Caco-2 (cell line): ENCODE data around the gene NRP1. TPM values are rescaled to one million over a fixed set of nuclear protein-coding genes. Genes with fewer than 3 reads are reported as not detected.

Experiments used
- BruUV-seq: library from RNA; stranded (reverse); fragments of 400-500 nt; replicated peaks from 2 replicates; lab custom pipeline; 2021; lab: Mats Ljungman, UMichigan
- CTCF ChIA-PET: fragments of 300-600 bp; sonication (Branson Sonifier 250); formaldehyde crosslinking; loops from one replicate; lab custom pipeline; 2022; ENCODE audit warnings: antibody characterized with exemption; lab: Charles Lee
- POLR2A ChIA-PET: fragments of 300-600 bp; sonication (Branson Sonifier 250); formaldehyde crosslinking; loops from one replicate; lab custom pipeline; 2022; ENCODE audit warnings: antibody characterized with exemption; lab: Charles Lee
- DNase-seq, 2 experiments: peaks; one replicate each; pipeline versions ENCODE4 v3.0.0 to v3.0.0-alpha.2; 2020 to 2022
- H3K27me3 ChIP-seq: replicated peaks from 2 replicates; pipeline ENCODE4 v1.6.0; 2011; ENCODE audit warnings: low read length; ENCODE audit not compliant: control insufficient read depth, insufficient read depth
- H3K36me3 ChIP-seq: 2 replicates; pipeline ENCODE4 v1.5.1; 2011; ENCODE audit warnings: low read length; ENCODE audit not compliant: control insufficient read depth, insufficient read depth
- H3K4me1 ChIP-seq: fragments of 250-450 bp; sonication (Bioruptor Pico); 2 replicates; pipeline ENCODE4 v1.5.1; 2020; ENCODE audit warnings: mild to moderate bottlenecking
- H3K4me3 ChIP-seq: 2 replicates; pipeline ENCODE4 v1.5.1; 2011; ENCODE audit warnings: low read depth, mild to moderate bottlenecking, control low read depth, low read length
- H3K9me3 ChIP-seq: fragments of 250-450 bp; sonication (Bioruptor Pico); 2 replicates; pipeline ENCODE4 v1.5.1; 2020; ENCODE audit warnings: mild to moderate bottlenecking, moderate library complexity
- H3K27ac Mint-ChIP-seq: one replicate; pipeline ENCODE4 v1.8.0; 2022; ENCODE audit warnings: mixed read lengths; ENCODE audit not compliant: unreplicated experiment
- H3K27me3 Mint-ChIP-seq: one replicate; pipeline ENCODE4 v1.8.0; 2022; ENCODE audit warnings: mixed read lengths; ENCODE audit not compliant: insufficient read depth, unreplicated experiment
- H3K36me3 Mint-ChIP-seq: one replicate; pipeline ENCODE4 v1.8.0; 2022; ENCODE audit warnings: mild to moderate bottlenecking, mixed read lengths; ENCODE audit not compliant: insufficient read depth, unreplicated experiment
- H3K4me1 Mint-ChIP-seq: one replicate; pipeline ENCODE4 v1.8.0; 2022; ENCODE audit warnings: low read depth, mixed read lengths; ENCODE audit not compliant: unreplicated experiment
- H3K4me3 Mint-ChIP-seq: one replicate; pipeline ENCODE4 v1.8.0; 2022; ENCODE audit warnings: mild to moderate bottlenecking, moderate library complexity, mixed read lengths; ENCODE audit not compliant: unreplicated experiment
- H3K9me3 Mint-ChIP-seq: one replicate; pipeline ENCODE4 v1.8.0; 2022; ENCODE audit warnings: mixed read lengths; ENCODE audit not compliant: unreplicated experiment
- CTCF ChIP-seq, 2 experiments: fragments of 200-600 bp in 1 of 2; IDR thresholded peaks; 1 replicate in 1 of 2; 2 replicates in 1 of 2; pipeline versions ENCODE4 v1.5.1 to v1.8.0; 2011 to 2022; ENCODE audit warnings: antibody characterized with exemption in 1 of 2, control low read depth in 1 of 2, inconsistent platforms in 1 of 2, low read depth in 1 of 2, low read length in 1 of 2, mild to moderate bottlenecking in 1 of 2, moderate library complexity in 1 of 2; ENCODE audit not compliant: insufficient read depth in 1 of 2, severe bottlenecking in 1 of 2, unreplicated experiment in 1 of 2
- intact Hi-C: fragments of 100-400 bp; cut with micrococcal nuclease; formaldehyde crosslinking; loops from one replicate; pipeline ENCODE4 v1.10.0; 2022; ENCODE audit not compliant: unreplicated experiment
- total RNA-seq: library from RNA; stranded (reverse); gene quantifications from 2 replicates; pipeline ENCODE4 v1.2.3, GENCODE V29; 2022

Gene NRP1
- total RNA-seq, 1 experiment from 2014 or later: 123 TPM

- intact Hi-C loops: no loop called here
- H3K9me3 Mint-ChIP-seq: no peaks in the 10 kb centered on the region
- no TSS peak for BruUV-seq
- no peak for DNase-seq
- H3K4me1 Mint-ChIP-seq: peaks cover 32% of the 10 kb centered on the region
- no peak overlapping the region for H3K27ac Mint-ChIP-seq
- no peak overlapping the region for H3K4me3 Mint-ChIP-seq
- Histone ChIP-seq H3K36me3 (peaks cover 2% of the 10 kb centered on the region; the same call in 1 of the 2 replicates), H3K27me3 (no peaks in the 10 kb centered on the region), H3K9me3 (no peaks in the 10 kb centered on the region), H3K4me1 (peaks cover 29% of the 10 kb centered on the region), H3K4me3 (no peak overlapping the region)
- no peaks in the 10 kb centered on the region for H3K27me3 Mint-ChIP-seq
- peaks cover 72% of the 10 kb centered on the region for H3K36me3 Mint-ChIP-seq
- TF ChIP-seq CTCF (IDR thresholded peaks at IDR 0.05; ENCODE audit: insufficient read depth in 1 of 2, low read depth in 1 of 2, low read length in 1 of 2, severe bottlenecking in 1 of 2, unreplicated experiment in 1 of 2): no peak
- ChIA-PET POLR2A (no interaction called here), CTCF (no interaction called here)
Measured at GRCh38 chr10:33293531-33294170, 40.8 kb downstream of the NRP1 start.

GRCh38 chr10:33293076-33293475, 41.4 kb downstream of the NRP1 start:
- H3K4me1 ChIP-seq: peaks cover 34% of the 10 kb centered on the region
- H3K27me3 ChIP-seq: no peaks in the 10 kb centered on the region
- TF ChIP-seq CTCF (IDR thresholded peaks at IDR 0.05; ENCODE audit: insufficient read depth in 1 of 2, low read depth in 1 of 2, low read length in 1 of 2, severe bottlenecking in 1 of 2, unreplicated experiment in 1 of 2): no peak
- no peak overlapping the region for H3K27ac Mint-ChIP-seq
- no TSS peak for BruUV-seq
- H3K36me3 ChIP-seq: peaks cover 2% of the 10 kb centered on the region; the same call in 1 of the 2 replicates
- DNase-seq: no peak
- no peaks in the 10 kb centered on the region for H3K9me3 ChIP-seq
- peaks cover 35% of the 10 kb centered on the region for H3K4me1 Mint-ChIP-seq
- CTCF ChIA-PET: no interaction called here
- H3K4me3 Mint-ChIP-seq: no peak overlapping the region
- H3K4me3 ChIP-seq: no peak overlapping the region
- H3K36me3 Mint-ChIP-seq: peaks cover 66% of the 10 kb centered on the region
- POLR2A ChIA-PET: no interaction called here
- intact Hi-C loops: no loop called here
- H3K27me3 Mint-ChIP-seq: no peaks in the 10 kb centered on the region
- H3K9me3 Mint-ChIP-seq: no peaks in the 10 kb centered on the region

- no TSS peak for BruUV-seq
- H3K27me3 ChIP-seq: no peaks in the 10 kb centered on the region
- no peak overlapping the region for H3K4me3 ChIP-seq
- no peak overlapping the region for H3K4me3 Mint-ChIP-seq
- H3K9me3 Mint-ChIP-seq: no peaks in the 10 kb centered on the region
- no peaks in the 10 kb centered on the region for H3K9me3 ChIP-seq
- peaks cover 35% of the 10 kb centered on the region for H3K4me1 Mint-ChIP-seq
- H3K36me3 Mint-ChIP-seq: peaks cover 47% of the 10 kb centered on the region
- no peak for DNase-seq
- H3K36me3 ChIP-seq: no peaks in the 10 kb centered on the region
- H3K27ac Mint-ChIP-seq: peak overlapping the region; percentile 6
- ChIA-PET POLR2A (no interaction called here), CTCF (no interaction called here)
- H3K4me1 ChIP-seq: peaks cover 48% of the 10 kb centered on the region
- intact Hi-C loops: loop anchor here (1.0 kb wide), 1 partner anchor 15 kb away; no protein-coding TSS in a partner anchor
- H3K27me3 Mint-ChIP-seq: no peaks in the 10 kb centered on the region
- TF ChIP-seq CTCF (IDR thresholded peaks at IDR 0.05; ENCODE audit: insufficient read depth in 1 of 2, low read depth in 1 of 2, low read length in 1 of 2, severe bottlenecking in 1 of 2, unreplicated experiment in 1 of 2): no peak
Measured at GRCh38 chr10:33291053-33291592, 43.3 kb downstream of the NRP1 start.
